T47D (cell line): Measurements from ENCODE around the gene PGLYRP1.
A peak's percentile ranks its signal among the peaks of the same experiment; 100 is the strongest.

Experiments
- DNase-seq, 2 experiments: peaks; one replicate each; pipeline versions ENCODE4 v3.0.0 to v3.0.0-alpha.2; 2011 to 2012; ENCODE audit warnings: low read depth in 1 of 2, low spot score in 1 of 2
- JUND ChIP-seq: IDR thresholded peaks from 2 replicates; pipeline ENCODE4 v1.6.1; 2012; ENCODE audit warnings: low read depth
- in situ Hi-C: cut with HindIII; loops from 2 replicates; pipeline ENCODE4 v1.10.0; 2016; ENCODE audit warnings: low sequenced_read_pairs, low pct_unique_long_range_greater_than_20kb

The PGLYRP1 gene

GRCh38 chr19:46023311-46023779 is 492 bp upstream of the PGLYRP1 start:
- TF ChIP-seq JUND, result no peak
- in situ Hi-C loops, result no loop called here
- no peak for DNase-seq

DNA sequence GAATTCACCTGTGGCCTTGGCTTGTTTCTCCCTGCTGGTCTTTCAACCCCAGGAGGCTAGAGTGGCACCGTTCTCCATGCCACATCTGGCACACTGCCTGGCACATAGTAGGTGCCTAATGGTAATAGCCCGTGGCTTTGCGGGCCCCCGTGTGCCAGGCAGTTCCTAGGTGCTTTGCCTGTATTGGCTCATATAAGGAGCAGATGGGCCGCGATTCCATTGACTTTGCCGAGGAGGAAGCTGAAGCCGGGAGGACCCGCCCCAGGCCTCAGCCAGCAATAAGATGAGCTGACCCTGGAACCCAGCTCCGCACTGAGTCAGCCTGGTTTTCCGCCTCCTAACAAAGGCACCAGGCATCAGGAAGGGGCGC is 807 bp downstream of the PGLYRP1 start:
- no peak for DNase-seq
- TF ChIP-seq JUND, result no peak
- in situ Hi-C loops, result no loop called here

GRCh38 chr19:46021531-46022041 is 1.3 kb downstream of the PGLYRP1 start:
- TF ChIP-seq JUND, result no peak
- peak in 1 of 2 experiments; percentile 33 for DNase-seq
- in situ Hi-C loops, result no loop called here

DNA sequence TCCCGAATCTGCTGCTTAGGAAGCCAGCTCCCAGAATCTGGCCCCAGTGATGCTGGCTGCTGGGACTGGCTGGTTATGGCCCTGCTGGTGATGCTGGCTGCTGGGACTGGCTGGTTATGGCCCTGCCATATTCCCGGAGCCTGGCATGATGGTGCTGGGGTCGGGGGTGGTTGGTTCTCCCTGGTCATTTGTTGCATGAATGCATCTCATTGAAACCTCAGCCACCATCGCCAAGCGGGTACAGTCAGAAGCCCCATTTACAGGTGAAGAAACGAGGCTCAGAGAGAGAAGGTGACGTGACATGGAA is 2.1 kb downstream of the PGLYRP1 start:
- TF ChIP-seq JUND, result no peak
- DNase-seq, result no peak
- in situ Hi-C loops, result no loop called here

GRCh38 chr19:46019270-46019669 is 3.6 kb downstream of the PGLYRP1 start:
- DNase-seq, result no peak
- no peak for TF ChIP-seq JUND
- in situ Hi-C loops, result no loop called here

GRCh38 chr19:46018729-46019251 is 4.1 kb downstream of the PGLYRP1 start:
- TF ChIP-seq JUND, result no peak
- in situ Hi-C loops, result no loop called here
- DNase-seq, result no peak

DNA sequence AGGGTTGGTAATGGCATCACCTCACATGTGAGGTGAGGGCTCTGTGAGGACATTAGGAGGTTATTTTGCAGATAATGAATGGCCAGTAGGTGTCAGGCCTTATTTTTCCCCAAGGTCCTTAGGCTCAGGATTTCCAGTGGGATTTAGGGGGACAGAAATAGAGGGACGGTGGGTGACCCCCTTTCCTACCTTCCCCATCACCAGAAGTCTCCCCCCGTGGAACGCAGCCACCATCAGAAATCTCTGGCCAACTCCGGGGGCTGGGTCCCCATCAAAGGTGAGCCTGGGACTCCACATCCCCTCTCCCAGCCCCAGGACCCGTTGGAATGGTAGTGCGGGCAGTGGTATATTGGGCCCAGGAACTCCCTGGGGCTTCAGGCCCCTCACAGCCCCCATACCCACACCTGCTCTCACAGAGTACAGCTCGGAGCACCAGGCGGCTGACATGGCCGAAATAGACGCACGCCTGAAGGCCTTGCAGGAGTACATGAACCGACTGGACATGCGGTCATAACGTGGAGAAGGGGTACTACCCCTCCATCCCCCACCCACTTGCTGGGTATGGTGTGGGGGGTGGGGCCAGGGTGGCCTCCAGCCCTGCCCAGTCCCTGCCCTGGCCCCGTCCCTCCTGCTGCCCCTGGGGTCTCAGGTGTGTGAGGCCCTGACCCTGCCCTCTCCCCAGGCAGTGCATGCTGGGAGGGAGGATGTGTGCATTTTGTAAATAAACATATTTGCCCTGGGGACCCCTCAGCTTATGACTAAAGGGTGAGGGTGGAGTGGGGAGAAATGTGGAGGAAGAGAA is 4.8 kb downstream of the PGLYRP1 start:
- in situ Hi-C loops, result no loop called here
- TF ChIP-seq JUND, result no peak

GRCh38 chr19:46017095-46017429 is 5.8 kb downstream of the PGLYRP1 start:
- in situ Hi-C loops, result no loop called here
- no peak for TF ChIP-seq JUND
- DNase-seq, result no peak

More for the DNA sequence above, 4.8 kb downstream of the PGLYRP1 start:
- DNase-seq, result no peak

DNA sequence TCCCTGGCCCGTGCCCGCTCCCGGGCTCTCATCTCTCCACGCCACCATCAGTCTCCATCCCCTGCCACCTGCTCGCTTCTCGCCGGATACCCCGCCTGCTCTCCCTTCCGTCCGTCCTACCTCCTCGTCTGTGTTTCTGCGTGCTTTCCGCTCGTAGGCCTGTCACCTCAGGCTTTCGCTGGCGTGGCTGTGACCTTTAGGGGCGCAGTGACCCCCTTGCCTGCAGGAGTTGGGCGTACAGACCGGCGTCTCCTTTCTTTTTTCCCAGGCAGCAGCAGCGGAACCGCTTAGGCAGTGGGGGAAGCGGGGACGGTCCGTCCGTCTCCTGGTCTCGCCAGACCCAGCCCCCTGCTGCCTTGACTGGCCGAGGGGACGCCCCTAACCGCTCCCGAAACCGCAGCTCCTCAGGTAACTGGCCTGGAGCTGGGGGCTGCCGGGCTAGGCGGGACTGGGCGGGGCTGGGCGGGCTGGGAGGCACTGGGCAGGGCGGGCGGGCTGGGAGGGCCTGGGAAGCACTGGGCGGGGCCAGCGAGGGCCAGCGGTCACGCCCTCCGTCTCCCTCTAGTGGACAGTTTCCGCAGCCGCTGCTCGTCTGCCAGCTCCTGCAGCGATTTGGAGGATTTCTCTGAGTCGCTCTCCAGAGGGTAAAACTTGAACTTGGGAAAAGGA is 6.3 kb downstream of the PGLYRP1 start:
- peak; percentile 74 to 90 for DNase-seq
- TF ChIP-seq JUND, result no peak
- in situ Hi-C loops, result no loop called here

- DNase-seq, result no peak
- TF ChIP-seq JUND, result no peak
- in situ Hi-C loops, result no loop called here
These were observed 7.0 kb downstream of the PGLYRP1 start for GRCh38 chr19:46015687-46016425.

DNA sequence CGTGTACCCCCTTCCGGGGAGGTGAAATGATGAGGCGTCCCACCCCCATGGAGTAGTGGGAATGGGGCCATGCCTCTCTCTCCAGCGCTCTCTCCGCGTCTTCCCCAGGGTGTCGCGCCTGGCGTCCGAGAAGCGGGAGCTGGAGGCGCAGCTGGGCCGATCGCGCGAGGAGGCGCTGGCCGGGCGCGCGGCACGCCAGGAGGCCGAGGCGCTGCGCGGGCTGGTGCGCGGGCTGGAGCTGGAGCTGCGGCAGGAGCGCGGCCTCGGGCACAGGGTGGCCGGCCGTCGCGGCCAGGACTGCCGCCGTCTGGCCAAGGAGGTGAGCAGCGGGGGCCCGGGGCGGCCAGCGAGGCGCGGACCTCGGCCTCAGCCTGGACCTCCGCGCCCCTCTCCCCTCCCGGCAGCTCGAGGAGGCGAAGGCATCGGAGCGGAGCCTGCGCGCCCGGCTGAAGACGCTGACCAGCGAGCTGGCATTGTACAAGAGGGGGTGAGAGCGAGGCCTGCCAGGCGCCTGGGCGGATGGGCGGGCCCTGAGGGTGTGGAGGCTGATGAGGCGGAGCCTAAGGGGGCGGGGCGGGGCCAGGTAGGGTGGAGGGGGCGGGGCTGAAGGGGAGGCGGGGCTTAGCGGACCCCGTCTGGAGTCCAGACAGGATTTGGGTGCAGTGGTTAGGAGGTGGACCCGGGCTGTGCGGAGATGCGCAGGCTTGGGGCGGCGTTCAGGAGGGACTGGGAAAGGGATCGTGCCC is 7.7 kb downstream of the PGLYRP1 start:
- TF ChIP-seq JUND, result no peak
- in situ Hi-C loops, result no loop called here
- DNase-seq, result peak; percentile 65 to 90

- no peak for TF ChIP-seq JUND
- DNase-seq, result peak in 1 of 2 experiments; percentile 52
- in situ Hi-C loops, result no loop called here
These were observed 8.3 kb downstream of the PGLYRP1 start for GRCh38 chr19:46014534-46014933.
